ENCODE results near the gene CHAF1A. TPM values are rescaled to one million over a fixed set of nuclear protein-coding genes. Genes with fewer than 3 reads are reported as not detected.

The CHAF1A gene
- total and polyA plus RNA-seq, 2 of the 4 experiments (the other 2 are of a cell fraction) = 12.4 to 22.9 TPM

GRCh38 chr19:4423416-4424126 lies 21.1 kb downstream of the CHAF1A start:
- in situ Hi-C loops (cut with MboI; ENCODE audit: low sequenced_read_pairs) = no loop called here
- H3K9me1 ChIP-seq (ENCODE audit: insufficient read depth, low read length) = 0 out of 2 replicates have a peak, but pooled peaks cover 7% of the 10 kb centered on the region

More at GRCh38 chr19:4423416-4424126, 21.1 kb downstream of the CHAF1A start:
- BruUV-seq (replicated peaks) = no TSS peak
- Histone ChIP-seq H3K9me3 (ENCODE audit: control insufficient read depth, insufficient read depth, low read length) (no peaks in the 10 kb centered on the region), H3K4me2 (ENCODE audit: low read depth, low read length) (no peak overlapping the region), H3K56ac (ENCODE audit: extremely low read depth, insufficient read depth, low read length) (no peak overlapping the region), H3K18ac (ENCODE audit: low read depth, low read length) (no peak overlapping the region), H2AK9ac (replicated peaks; ENCODE audit: low read depth, low read length, poor library complexity) (peak overlapping the region; percentile 52), H3K27me3 (ENCODE audit: control insufficient read depth, insufficient read depth, low read length) (no peaks in the 10 kb centered on the region), H4K91ac (ENCODE audit: insufficient read depth, low read depth, low read length) (no peak overlapping the region), H4K5ac (ENCODE audit: low read depth, low read length) (no peak overlapping the region), H3K14ac (replicated peaks; ENCODE audit: low read depth, low read length) (no peak overlapping the region), H2BK15ac (ENCODE audit: low read depth, low read length) (no peak overlapping the region), H3K4me1 (ENCODE audit: control insufficient read depth, insufficient read depth, low read length) (0 out of 2 replicates have a peak, but pooled peaks cover 2% of the 10 kb centered on the region), H2AK5ac (ENCODE audit: low read depth, low read length) (no peak overlapping the region), H3K79me1 (ENCODE audit: low read depth in 1 of 2, low read length in 2 of 2) (peaks cover 23 to 29% of the 10 kb centered on the region in 2 experiments), H4K8ac (ENCODE audit: low read depth in 2 of 2, low read length in 2 of 2) (no peak overlapping the region), H2AFZ (replicated peaks; ENCODE audit: low read length, poor library complexity) (no peak overlapping the region), H3K4me3 (ENCODE audit: insufficient read depth, low read depth, low read length) (no peak overlapping the region), H3K4ac (ENCODE audit: low read depth, low read length) (no peak overlapping the region), H3K23ac (ENCODE audit: low read depth, low read length) (no peak overlapping the region), H3K9ac (ENCODE audit: low read depth, low read length) (no peak overlapping the region), H3K27ac (ENCODE audit: insufficient read depth, low read length) (no peak overlapping the region), H2BK120ac (ENCODE audit: low read depth, low read length) (no peak overlapping the region), H4K20me1 (ENCODE audit: insufficient read depth, low read length) (no peaks in the 10 kb centered on the region; the same call in 1 of the 2 replicates), H3K36me3 (ENCODE audit: control insufficient read depth, insufficient read depth, low read length) (peaks cover 7% of the 10 kb centered on the region), H2BK5ac (ENCODE audit: low read depth, low read length, poor library complexity, severe bottlenecking) (no peak overlapping the region), H2BK20ac (ENCODE audit: low read depth, low read length) (no peak overlapping the region)
- dilution Hi-C loops (cut with HindIII; ENCODE audit: low sequenced_read_pairs, unreplicated experiment) = no loop called here
- CTCF ChIA-PET = no interaction called here
- TF ChIP-seq MAFK (IDR thresholded peaks at IDR 0.05; ENCODE audit: low read depth, low read length) (no peak), RAD21 (IDR thresholded peaks at IDR 0.05; ENCODE audit: low read length) (no peak), CHD1 (IDR thresholded peaks at IDR 0.05; ENCODE audit: low read depth, low read length) (no peak), RCOR1 (IDR thresholded peaks at IDR 0.05; ENCODE audit: insufficient replicate concordance, low read length) (no peak), FOS (IDR thresholded peaks at IDR 0.05; ENCODE audit: low read depth, low read length) (no peak), BHLHE40 (IDR thresholded peaks at IDR 0.05; ENCODE audit: low read depth, low read length) (no peak), CTCF (conservative IDR thresholded peaks at IDR 0.05; ENCODE audit: low read depth, low read length) (no peak), RFX5 (IDR thresholded peaks at IDR 0.05; ENCODE audit: low read depth, low read length) (no peak), CEBPB (IDR thresholded peaks at IDR 0.05; ENCODE audit: low read depth, low read length) (no peak)
- POLR2A ChIA-PET (ENCODE audit: unreplicated experiment) = no interaction called here
- ATAC-seq (ENCODE audit: low read depth) (no peak), DNase-seq (no peak)
- intact Hi-C loops (cut with micrococcal nuclease) = no loop called here
- 96% methylated on average over 11 of the region's 16 CpGs; no CpG with 5 or more reads in 1 of the 2 experiments for WGBS, 2 experiments (ENCODE audit: extremely low coverage in 2 of 2, insufficient read length in 1 of 2)
